ENCODE measurements around the gene FAAP100.
"Not testable (repeated sequence)": the region's sequence is repeated elsewhere in the genome, so short reads cannot be mapped to it uniquely, and the experiment has no call there.

The FAAP100 gene

DNA sequence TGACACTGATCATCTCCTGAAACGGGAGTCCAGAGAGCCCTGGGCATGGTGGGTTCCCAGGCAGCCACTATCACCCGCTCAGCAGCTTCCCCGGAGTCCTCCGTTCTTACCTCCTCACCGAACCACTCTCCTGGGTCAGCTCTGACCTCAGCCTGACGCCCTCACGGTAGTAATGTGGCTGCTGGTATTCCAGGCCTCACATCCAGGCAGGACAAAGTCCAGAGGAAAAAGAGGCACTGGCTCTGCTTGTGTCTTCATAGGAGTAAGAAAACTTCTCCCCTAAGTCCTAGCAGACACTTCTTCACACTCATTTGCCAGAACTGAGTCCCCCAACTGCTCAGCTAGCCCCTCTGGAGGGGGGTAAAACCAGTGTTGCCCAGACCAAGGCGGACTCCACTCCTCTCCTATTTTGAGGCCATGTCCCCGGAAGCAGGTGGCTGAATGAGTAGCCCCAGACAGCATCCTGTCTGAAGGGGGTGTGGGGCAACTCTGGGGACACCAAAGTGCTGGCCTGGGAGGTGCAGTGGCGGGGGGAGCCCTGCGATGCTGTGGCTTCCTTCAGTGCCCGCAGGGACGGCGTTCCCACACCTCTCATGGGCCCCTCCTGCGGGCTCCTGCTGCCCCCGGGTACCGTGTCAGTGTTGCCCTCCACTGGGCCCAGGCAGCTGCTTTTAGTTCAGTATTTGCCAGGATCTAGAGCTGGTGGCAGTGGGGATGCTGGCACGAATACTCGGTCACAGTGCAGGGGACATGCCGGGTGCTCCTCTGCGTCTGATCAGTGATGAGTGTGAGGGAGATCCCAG is 18.6 kb downstream of the FAAP100 start:
- Mint-ChIP-seq H3K27me3 (ENCODE audit: low read depth, poor library complexity) (peaks cover 32% of the 10 kb centered on the region), H3K4me3 (no peak overlapping the region), H3K36me3 (ENCODE audit: low read depth) (no peaks in the 10 kb centered on the region), H3K9me3 (peaks cover 4% of the 10 kb centered on the region), H3K27ac (peak overlapping the region; percentile 21), H3K4me1 (peaks cover 10% of the 10 kb centered on the region)
- DNase-seq, result no peak
- TF ChIP-seq, protein P1, sequence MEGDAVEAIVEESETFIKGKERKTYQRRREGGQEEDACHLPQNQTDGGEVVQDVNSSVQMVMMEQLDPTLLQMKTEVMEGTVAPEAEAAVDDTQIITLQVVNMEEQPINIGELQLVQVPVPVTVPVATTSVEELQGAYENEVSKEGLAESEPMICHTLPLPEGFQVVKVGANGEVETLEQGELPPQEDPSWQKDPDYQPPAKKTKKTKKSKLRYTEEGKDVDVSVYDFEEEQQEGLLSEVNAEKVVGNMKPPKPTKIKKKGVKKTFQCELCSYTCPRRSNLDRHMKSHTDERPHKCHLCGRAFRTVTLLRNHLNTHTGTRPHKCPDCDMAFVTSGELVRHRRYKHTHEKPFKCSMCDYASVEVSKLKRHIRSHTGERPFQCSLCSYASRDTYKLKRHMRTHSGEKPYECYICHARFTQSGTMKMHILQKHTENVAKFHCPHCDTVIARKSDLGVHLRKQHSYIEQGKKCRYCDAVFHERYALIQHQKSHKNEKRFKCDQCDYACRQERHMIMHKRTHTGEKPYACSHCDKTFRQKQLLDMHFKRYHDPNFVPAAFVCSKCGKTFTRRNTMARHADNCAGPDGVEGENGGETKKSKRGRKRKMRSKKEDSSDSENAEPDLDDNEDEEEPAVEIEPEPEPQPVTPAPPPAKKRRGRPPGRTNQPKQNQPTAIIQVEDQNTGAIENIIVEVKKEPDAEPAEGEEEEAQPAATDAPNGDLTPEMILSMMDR (IDR thresholded peaks at IDR 0.05), result no peak

DNA sequence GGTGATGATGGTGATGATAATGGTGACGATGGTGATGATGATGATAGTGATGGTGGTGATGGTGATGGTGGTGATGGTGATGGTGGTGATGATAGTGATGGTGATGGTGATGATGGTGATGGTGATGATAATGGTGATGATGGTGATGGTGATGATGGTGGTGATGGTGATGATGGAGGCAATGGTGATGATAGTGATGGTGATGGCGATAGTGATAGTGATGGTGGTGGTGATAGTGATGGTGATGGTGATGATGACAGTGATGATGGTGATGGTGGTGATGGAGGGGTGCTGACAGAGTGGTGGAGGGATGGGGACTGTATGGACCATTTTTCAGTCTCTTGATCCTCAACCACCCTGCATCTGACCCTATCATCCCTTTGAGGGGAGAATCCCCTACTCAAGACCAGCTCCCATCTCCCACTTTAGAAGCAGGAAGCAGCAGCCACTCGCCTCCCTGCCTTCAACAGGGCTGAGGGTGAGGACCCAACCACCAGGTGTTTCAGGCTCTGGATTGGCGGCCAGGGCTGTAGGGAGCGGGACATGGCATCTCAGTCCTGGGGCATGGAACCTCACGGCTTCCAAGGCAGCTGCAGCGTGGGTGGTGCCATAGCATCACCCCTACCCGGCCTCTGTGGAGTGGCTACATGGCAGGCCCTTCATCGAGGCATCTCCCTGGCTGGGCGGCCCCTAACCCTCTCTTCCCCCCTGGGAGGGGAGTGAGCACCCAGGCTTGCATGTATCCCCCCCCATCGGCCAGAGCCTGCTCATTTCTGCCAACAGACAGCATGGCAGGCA is 19.5 kb downstream of the FAAP100 start:
- peaks cover 4% of the 10 kb centered on the region for H3K9me3 Mint-ChIP-seq
- H3K4me3 Mint-ChIP-seq, result no peak overlapping the region
- no peaks in the 10 kb centered on the region for H3K36me3 Mint-ChIP-seq (ENCODE audit: low read depth)
- H3K4me1 Mint-ChIP-seq, result peaks cover 7% of the 10 kb centered on the region
- peaks cover 26% of the 10 kb centered on the region for H3K27me3 Mint-ChIP-seq (ENCODE audit: low read depth, poor library complexity)
- TF ChIP-seq, protein P1 (IDR thresholded peaks at IDR 0.05), result no peak
- no peak overlapping the region for H3K27ac Mint-ChIP-seq
- no peak for DNase-seq

DNA sequence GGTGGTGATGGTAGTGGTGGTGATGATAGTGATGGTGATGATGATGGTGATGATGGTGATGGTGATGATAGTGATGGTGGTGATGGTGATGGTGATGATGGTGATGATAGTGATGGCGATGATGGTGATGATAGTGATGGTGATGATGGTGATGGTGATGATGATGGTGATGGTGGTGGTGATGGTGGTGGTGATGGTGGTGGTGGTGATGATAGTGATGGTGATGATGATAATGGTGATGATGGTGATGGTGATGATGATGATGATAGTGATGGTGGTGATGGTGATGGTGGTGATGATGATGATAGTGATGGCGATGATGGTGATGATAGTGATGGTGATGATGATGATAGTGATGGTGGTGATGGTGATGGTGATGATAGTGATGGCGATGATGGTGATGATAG is 20.2 kb downstream of the FAAP100 start:
- not testable (repeated sequence) for H3K36me3 Mint-ChIP-seq (ENCODE audit: low read depth); H3K4me3 Mint-ChIP-seq; H3K9me3 Mint-ChIP-seq; DNase-seq; H3K27ac Mint-ChIP-seq; H3K4me1 Mint-ChIP-seq
- H3K27me3 Mint-ChIP-seq (ENCODE audit: low read depth, poor library complexity), result peaks cover 23% of the 10 kb centered on the region

DNA sequence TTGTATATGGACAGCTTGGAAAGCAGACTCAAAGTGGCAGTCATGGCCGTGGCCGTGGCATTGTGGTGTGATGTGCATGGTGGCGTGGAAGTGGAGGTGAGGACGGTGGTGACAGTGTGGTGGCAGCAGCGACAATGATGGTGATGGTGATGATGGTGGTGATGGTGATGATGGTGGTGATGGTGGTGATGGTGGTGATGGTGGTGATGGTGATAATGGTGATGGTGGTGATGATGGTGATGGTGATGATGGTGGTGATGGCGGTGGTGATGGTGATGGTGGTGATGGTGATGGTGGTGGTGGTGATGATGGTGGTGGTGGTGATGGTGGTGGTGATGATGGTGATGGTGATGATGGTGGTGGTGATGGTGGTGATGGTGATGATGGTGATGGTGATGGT is 21.1 kb downstream of the FAAP100 start:
- not testable (repeated sequence) for H3K4me3 Mint-ChIP-seq
- H3K4me1 Mint-ChIP-seq, result peaks cover 14% of the 10 kb centered on the region

DNA sequence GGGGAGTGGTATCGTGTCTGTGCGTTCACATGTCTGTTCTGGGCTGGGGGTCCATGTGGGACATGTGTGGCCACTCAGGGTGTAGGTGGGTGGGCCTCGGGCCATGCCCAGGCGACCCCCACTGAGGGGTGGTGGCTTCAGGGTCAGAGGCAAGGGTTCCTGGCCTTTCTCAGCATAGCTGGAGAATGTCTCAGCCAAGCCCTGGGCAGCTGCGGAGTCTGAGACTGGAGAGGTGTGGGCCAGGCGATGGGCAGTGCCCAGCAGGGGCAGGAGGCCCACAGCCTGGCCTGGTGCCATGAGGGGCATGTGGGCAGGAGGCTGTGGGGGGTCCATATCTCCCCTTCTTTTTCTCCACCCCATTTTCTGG is 22.7 kb downstream of the FAAP100 start:
- Mint-ChIP-seq H3K9me3 (peaks cover 4% of the 10 kb centered on the region), H3K27me3 (ENCODE audit: low read depth, poor library complexity) (peaks cover 2% of the 10 kb centered on the region), H3K4me1 (peaks cover 19% of the 10 kb centered on the region), H3K27ac (no peak overlapping the region), H3K4me3 (no peak overlapping the region), H3K36me3 (ENCODE audit: low read depth) (no peaks in the 10 kb centered on the region)
- DNase-seq, result no peak
- TF ChIP-seq, protein P1 (IDR thresholded peaks at IDR 0.05), result no peak

More for the DNA sequence above, 21.1 kb downstream of the FAAP100 start:
- H3K27ac Mint-ChIP-seq; DNase-seq; H3K9me3 Mint-ChIP-seq; H3K36me3 Mint-ChIP-seq (ENCODE audit: low read depth): not testable (repeated sequence)
- H3K27me3 Mint-ChIP-seq (ENCODE audit: low read depth, poor library complexity), result peaks cover 14% of the 10 kb centered on the region

DNA sequence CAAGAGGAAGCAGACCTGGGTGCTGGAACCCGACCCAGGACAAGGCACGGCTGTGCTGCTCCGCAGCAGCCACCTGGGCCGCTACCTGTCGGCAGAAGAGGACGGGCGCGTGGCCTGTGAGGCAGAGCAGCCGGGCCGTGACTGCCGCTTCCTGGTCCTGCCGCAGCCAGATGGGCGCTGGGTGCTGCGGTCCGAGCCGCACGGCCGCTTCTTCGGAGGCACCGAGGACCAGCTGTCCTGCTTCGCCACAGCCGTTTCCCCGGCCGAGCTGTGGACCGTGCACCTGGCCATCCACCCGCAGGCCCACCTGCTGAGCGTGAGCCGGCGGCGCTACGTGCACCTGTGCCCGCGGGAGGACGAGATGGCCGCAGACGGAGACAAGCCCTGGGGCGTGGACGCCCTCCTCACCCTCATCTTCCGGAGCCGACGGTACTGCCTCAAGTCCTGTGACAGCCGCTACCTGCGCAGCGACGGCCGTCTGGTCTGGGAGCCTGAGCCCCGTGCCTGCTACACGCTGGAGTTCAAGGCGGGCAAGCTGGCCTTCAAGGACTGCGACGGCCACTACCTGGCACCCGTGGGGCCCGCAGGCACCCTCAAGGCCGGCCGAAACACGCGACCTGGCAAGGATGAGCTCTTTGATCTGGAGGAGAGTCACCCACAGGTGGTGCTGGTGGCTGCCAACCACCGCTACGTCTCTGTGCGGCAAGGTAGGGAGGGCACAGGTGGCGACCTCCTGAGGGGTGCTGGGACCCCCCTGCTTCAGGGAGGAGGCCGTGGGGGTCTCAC is 23.3 kb downstream of the FAAP100 start:
- Mint-ChIP-seq H3K27ac (no peak overlapping the region), H3K4me3 (no peak overlapping the region), H3K4me1 (peaks cover 19% of the 10 kb centered on the region), H3K9me3 (peaks cover 4% of the 10 kb centered on the region), H3K27me3 (ENCODE audit: low read depth, poor library complexity) (no peaks in the 10 kb centered on the region), H3K36me3 (ENCODE audit: low read depth) (no peaks in the 10 kb centered on the region)
- no peak for DNase-seq
- TF ChIP-seq, protein P1 (IDR thresholded peaks at IDR 0.05), result no peak

Data from nephron progenitor cell (in vitro differentiated cells).